AG10803 (cell line): ENCODE data around the gene TREML2.

ENCODE experiments used
- DNase-seq: peaks from one replicate; pipeline ENCODE4 v3.0.0; 2010; ENCODE audit warnings: low read depth
- H3K4me3 ChIP-seq: 2 replicates; pipeline ENCODE4 v1.5.1; 2011; ENCODE audit warnings: mild to moderate bottlenecking, low read length, control low read depth
- CTCF ChIP-seq: conservative IDR thresholded peaks from 2 replicates; pipeline ENCODE4 v1.5.1; 2011; ENCODE audit warnings: mild to moderate bottlenecking, low read length, control low read depth, inconsistent platforms

The TREML2 gene

GRCh38 chr6:41156771-41157170, 44.2 kb downstream of the TREML2 start:
- DNase-seq, result no peak
- no peak for TF ChIP-seq CTCF
- H3K4me3 ChIP-seq, result no peak overlapping the region

GRCh38 chr6:41156001-41156400, 44.9 kb downstream of the TREML2 start:
- no peak overlapping the region for H3K4me3 ChIP-seq
- TF ChIP-seq CTCF, result no peak
- DNase-seq, result no peak

GRCh38 chr6:41155132-41155805, 45.7 kb downstream of the TREML2 start:
- H3K4me3 ChIP-seq, result no peak overlapping the region
- no peak for TF ChIP-seq CTCF
- no peak for DNase-seq

GRCh38 chr6:41153992-41154625, 46.8 kb downstream of the TREML2 start, which contains the start of gene TREML1:
TREML1 (minus strand) TSS chr6:41154347; CDS start chr6:41154288, 59 bp downstream.
- TF ChIP-seq CTCF, result no peak
- no peak for DNase-seq
- no peak within 1 kb of the TSS for H3K4me3 ChIP-seq

GRCh38 chr6:41153451-41153850, 47.5 kb downstream of the TREML2 start:
- no peak overlapping the region for H3K4me3 ChIP-seq
- DNase-seq, result no peak
- no peak for TF ChIP-seq CTCF

GRCh38 chr6:41150671-41151070, 50.3 kb downstream of the TREML2 start:
- no peak for TF ChIP-seq CTCF
- DNase-seq, result no peak
- H3K4me3 ChIP-seq, result no peak overlapping the region

- DNase-seq, result no peak
- no peak for TF ChIP-seq CTCF
- no peak overlapping the region for H3K4me3 ChIP-seq
These were observed 53.0 kb downstream of the TREML2 start for GRCh38 chr6:41147917-41148316.
